Psoas muscle (tissue), 8 donors: ENCODE data around the gene PSMB3. TPM values are rescaled to one million over a fixed set of nuclear protein-coding genes. Genes with fewer than 3 reads are reported as not detected.
"Not testable (repeated sequence)": the region's sequence is repeated elsewhere in the genome, so short reads cannot be mapped to it uniquely, and the experiment has no call there.

ENCODE experiments used
- ATAC-seq, 4 donors: fragments of 200-7000 bp; cut with Tn5 transposase; one replicate each; pipeline ENCODE4 v1.9.1; 2020; ENCODE audit warnings: moderate library complexity in 3 of 4, mild to moderate bottlenecking in 2 of 4
- DNase-seq, 2 donors: peaks; one replicate each; pipeline ENCODE4 v3.0.0-alpha.2; 2020
- H3K27ac ChIP-seq: fragments of 200-600 bp; one replicate; pipeline ENCODE4 v1.8.0; 2022
- H3K27me3 ChIP-seq, 3 donors: fragments of 200-600 bp in 1 of 3; one replicate each; pipeline versions ENCODE4 v1.6.1 to v1.8.0; 2013 to 2022; ENCODE audit warnings: low read length in 2 of 3, mild to moderate bottlenecking in 2 of 3, moderate library complexity in 1 of 3; ENCODE audit not compliant: insufficient read depth in 3 of 3
- H3K36me3 ChIP-seq, 2 donors: fragments of 200-600 bp in 1 of 2; one replicate each; pipeline versions ENCODE4 v1.6.1 to v1.8.0; 2013 to 2022; ENCODE audit warnings: low read depth in 1 of 2, mild to moderate bottlenecking in 1 of 2, moderate library complexity in 1 of 2; ENCODE audit not compliant: insufficient read depth in 1 of 2
- H3K4me1 ChIP-seq: fragments of 200-600 bp; one replicate; pipeline ENCODE4 v1.8.0; 2022
- H3K4me3 ChIP-seq: fragments of 200-600 bp; one replicate; pipeline ENCODE4 v1.8.0; 2022; ENCODE audit warnings: mild to moderate bottlenecking
- H3K9me3 ChIP-seq: fragments of 200-600 bp; one replicate; pipeline ENCODE4 v1.8.0; 2022
- WGBS, 3 donors: extraction: QIAGEN DNeasy Blood & Tissue Kit; methylation state at CpG; one replicate each; pipeline versions ENCODE4 v1.1.6 to v1.1.7; 2013; 5-methylcytosine and 5-hydroxymethylcytosine counted together
- intact Hi-C, 2 donors: fragments of 100-400 bp; cut with DNase I; formaldehyde crosslinking; loops; one replicate each; pipeline versions ENCODE4 v1.11.0 to v1.14.2; 2022
- polyA plus RNA-seq, 3 donors: library from polyadenylated mRNA; stranded (reverse); fragments of 200-250 nt; gene quantifications; one replicate each; pipeline ENCODE4 v1.2.3, GENCODE V29; 2013
- total RNA-seq, 4 donors: library from RNA; stranded (reverse); fragmentation: NEBNext Ultra II Directional in 2 of 4; extraction: Animal tissue kit (Norgen Biotek cat#: 25700) in 2 of 4; gene quantifications; one replicate each; pipeline versions ENCODE4 v1.2.1 to v1.2.4, GENCODE V29; 2021 to 2023
- TF ChIP-seq, protein P1 (sequence below): fragments of 200-600 bp; IDR thresholded peaks from one replicate; pipeline ENCODE4 v1.8.0; 2022; ENCODE audit warnings: antibody characterized with exemption
- donor health status: healthy with polysubstance abuse.
- donor health status: DM: no; HTN: no; CAD: no; lungs with moderate emphysema.
- donor health status: Bipolar disorder and iron deficiency.
- donor health status: healthy.
- donor health status: DM: yes; HTN: yes; CAD: no.
- donor health status: DM: no; HTN: no; CAD: no.
- donor health status: DM: no; HTN: no; CAD: no.
- donor health status: DM: yes; HTN: yes; CAD: no.

Gene PSMB3
- total and polyA plus RNA-seq, 7 donors = 112 to 463 (median 209) TPM

DNA sequence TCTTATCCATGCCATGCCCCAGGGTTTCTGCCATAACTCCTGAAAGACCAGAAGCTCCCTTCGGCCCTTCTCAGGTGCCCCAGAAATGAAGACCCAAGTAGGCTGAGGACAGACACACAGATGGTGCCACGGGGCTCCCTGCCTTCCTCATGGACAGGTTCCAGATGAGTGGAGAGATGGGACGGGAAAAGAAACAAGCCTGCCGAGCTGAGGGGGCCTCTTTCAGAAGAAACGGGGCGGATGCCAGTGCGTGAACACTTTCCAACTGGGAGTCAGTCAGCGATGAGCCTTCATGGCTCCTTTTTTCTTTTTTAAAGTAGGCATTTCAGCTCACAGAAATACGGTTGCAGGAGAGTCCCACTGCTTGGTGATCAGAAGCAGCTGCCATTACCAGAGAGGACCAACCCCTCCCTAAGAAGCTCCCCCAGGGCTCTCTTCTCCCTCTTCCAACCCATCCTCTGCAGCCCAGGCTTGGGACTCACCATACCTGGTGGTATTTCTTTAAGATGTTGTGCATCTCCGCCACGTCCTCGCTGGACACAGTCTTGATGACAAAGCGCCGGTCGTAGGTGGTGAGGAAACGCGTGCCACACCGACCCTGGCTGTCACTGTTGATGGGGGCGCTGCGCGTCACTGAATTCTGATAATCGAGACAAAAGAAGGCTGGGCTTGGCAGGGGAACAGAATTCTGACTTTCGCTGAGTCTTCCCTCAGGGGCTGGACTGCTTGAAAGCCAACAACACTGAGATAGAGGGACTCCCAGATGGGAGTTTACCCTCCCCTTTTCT, 27.6 kb downstream of the PSMB3 start:
- intact Hi-C loops = no loop called here
- no peak overlapping the region for H3K4me3 ChIP-seq
- 85 to 91% (median 85%) methylated on average over 23 of the region's 23 CpGs for WGBS, 3 donors
- no peak overlapping the region for H3K27ac ChIP-seq
- DNase-seq = no peak
- H3K9me3 ChIP-seq = no peaks in the 10 kb centered on the region
- H3K36me3 ChIP-seq = peaks cover 30 to 100% of the 10 kb centered on the region in 2 donors
- no peak for ATAC-seq
- H3K4me1 ChIP-seq = no peaks in the 10 kb centered on the region
- TF ChIP-seq, protein P1, sequence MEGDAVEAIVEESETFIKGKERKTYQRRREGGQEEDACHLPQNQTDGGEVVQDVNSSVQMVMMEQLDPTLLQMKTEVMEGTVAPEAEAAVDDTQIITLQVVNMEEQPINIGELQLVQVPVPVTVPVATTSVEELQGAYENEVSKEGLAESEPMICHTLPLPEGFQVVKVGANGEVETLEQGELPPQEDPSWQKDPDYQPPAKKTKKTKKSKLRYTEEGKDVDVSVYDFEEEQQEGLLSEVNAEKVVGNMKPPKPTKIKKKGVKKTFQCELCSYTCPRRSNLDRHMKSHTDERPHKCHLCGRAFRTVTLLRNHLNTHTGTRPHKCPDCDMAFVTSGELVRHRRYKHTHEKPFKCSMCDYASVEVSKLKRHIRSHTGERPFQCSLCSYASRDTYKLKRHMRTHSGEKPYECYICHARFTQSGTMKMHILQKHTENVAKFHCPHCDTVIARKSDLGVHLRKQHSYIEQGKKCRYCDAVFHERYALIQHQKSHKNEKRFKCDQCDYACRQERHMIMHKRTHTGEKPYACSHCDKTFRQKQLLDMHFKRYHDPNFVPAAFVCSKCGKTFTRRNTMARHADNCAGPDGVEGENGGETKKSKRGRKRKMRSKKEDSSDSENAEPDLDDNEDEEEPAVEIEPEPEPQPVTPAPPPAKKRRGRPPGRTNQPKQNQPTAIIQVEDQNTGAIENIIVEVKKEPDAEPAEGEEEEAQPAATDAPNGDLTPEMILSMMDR = no peak
- no peaks in the 10 kb centered on the region for H3K27me3 ChIP-seq

DNA sequence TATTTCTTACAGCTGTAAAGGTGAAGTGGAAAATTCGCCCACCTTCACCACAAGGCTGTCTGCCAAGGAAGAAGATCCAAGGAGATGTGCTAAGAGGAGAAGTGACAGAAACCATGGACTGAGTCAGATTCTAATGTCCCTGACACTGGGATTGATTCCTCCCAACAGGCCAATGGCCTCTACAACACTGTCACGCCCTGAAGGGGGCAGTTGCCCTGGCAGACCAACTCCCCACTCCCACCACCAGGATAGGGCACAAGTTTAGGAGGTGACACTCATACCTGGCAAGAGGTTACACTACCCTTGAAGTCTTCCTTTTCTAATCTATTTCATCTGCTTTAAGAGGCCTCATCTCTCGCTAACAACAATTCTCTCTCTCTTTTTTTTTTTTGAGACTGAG, 30.7 kb downstream of the PSMB3 start:
- H3K27ac ChIP-seq = no peak overlapping the region
- DNase-seq = no peak
- intact Hi-C loops = no loop called here
- H3K36me3 ChIP-seq = peaks cover 22 to 92% of the 10 kb centered on the region in 2 donors
- no peaks in the 10 kb centered on the region for H3K9me3 ChIP-seq
- WGBS, 3 donors = 92 to 98% (median 94%) methylated on average over 3 of the region's 3 CpGs
- no peaks in the 10 kb centered on the region for H3K27me3 ChIP-seq
- no peak for ATAC-seq
- H3K4me1 ChIP-seq = no peaks in the 10 kb centered on the region
- TF ChIP-seq, protein P1 = no peak
- H3K4me3 ChIP-seq = no peak overlapping the region

DNA sequence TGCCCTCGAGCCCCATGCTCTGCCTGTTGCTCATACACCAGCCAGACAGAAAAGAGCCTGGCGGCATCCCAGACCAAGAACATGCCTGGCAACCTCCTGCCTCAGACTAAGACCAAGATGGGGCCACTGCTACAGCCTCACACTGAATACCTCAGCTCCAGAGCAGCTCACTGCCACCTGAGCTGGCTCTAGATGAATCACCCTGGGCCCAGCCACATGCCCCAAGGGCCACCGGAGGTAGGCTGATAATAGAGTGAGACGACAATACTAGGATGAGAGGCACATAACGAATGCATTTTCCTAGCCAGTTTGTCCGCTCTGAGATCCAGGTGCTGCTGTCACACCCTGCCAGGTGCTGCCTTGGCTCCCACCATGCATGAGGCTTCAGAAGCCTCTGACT, 33.8 kb downstream of the PSMB3 start:
- Histone ChIP-seq H3K4me1 (no peaks in the 10 kb centered on the region), H3K27ac (no peak overlapping the region), H3K4me3 (no peak overlapping the region), H3K9me3 (no peaks in the 10 kb centered on the region), H3K27me3 (no peaks in the 10 kb centered on the region), H3K36me3 (peaks cover 12 to 60% of the 10 kb centered on the region in 2 donors)
- intact Hi-C loops = no loop called here
- TF ChIP-seq, protein P1 = no peak
- 71 to 86% (median 85%) methylated on average over 6 of the region's 6 CpGs for WGBS, 3 donors
- ATAC-seq = no peak
- DNase-seq = no peak

DNA sequence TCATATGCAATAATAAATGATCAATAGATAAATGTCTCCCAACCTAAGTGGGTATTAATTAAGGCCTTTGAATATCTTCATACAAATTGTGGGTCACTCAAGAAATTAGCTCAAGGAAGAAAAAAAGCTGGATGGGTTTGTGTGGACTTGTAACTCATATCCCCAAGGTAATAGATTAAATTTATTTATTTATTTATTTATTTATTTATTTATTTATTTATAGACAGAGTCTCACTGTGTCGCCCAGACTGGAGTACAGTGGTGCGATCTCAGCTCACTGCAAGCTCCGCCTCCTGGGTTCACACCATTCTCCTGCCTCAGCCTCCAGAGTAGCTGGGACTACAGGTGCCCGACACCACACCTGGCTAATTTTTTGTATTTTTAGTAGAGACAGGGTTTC, 35.5 kb downstream of the PSMB3 start:
- ATAC-seq, H3K4me3 ChIP-seq, DNase-seq, H3K9me3 ChIP-seq, H3K4me1 ChIP-seq, H3K27me3 ChIP-seq, intact Hi-C loops, H3K27ac ChIP-seq: not testable (repeated sequence)
- H3K36me3 ChIP-seq = peaks cover 7 to 49% of the 10 kb centered on the region in 2 donors
- 88 to 97% (median 96%) methylated on average over 4 of the region's 4 CpGs for WGBS, 3 donors

DNA sequence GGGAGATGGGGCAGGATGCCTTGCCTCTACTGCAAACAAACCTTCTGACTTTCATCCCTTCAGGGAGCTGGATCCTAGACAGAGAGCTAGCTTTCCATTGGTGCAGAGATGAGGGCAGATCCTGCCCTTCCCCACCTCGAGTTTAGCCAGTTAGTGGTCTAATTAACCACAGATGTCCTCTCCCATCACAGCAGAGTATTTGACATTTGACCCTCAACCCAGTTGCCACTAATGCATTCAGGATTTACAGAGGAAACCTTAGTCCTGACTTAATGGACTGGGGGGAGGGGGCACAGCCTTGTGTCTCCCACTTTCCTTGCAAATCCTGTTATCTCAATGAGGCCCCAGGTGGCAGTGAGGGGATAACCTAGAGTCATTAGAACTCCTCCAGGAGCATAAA, 36.6 kb downstream of the PSMB3 start:
- H3K27me3 ChIP-seq = no peaks in the 10 kb centered on the region
- TF ChIP-seq, protein P1 = no peak
- DNase-seq = no peak
- H3K4me1 ChIP-seq = no peaks in the 10 kb centered on the region
- no peaks in the 10 kb centered on the region for H3K9me3 ChIP-seq
- H3K27ac ChIP-seq = no peak overlapping the region
- 5 to 10% (median 6%) methylated on average over 1 of the region's 1 CpG for WGBS, 3 donors
- H3K4me3 ChIP-seq = no peak overlapping the region
- ATAC-seq = no peak
- intact Hi-C loops = no loop called here
- peaks cover 4 to 45% of the 10 kb centered on the region in 2 donors for H3K36me3 ChIP-seq

DNA sequence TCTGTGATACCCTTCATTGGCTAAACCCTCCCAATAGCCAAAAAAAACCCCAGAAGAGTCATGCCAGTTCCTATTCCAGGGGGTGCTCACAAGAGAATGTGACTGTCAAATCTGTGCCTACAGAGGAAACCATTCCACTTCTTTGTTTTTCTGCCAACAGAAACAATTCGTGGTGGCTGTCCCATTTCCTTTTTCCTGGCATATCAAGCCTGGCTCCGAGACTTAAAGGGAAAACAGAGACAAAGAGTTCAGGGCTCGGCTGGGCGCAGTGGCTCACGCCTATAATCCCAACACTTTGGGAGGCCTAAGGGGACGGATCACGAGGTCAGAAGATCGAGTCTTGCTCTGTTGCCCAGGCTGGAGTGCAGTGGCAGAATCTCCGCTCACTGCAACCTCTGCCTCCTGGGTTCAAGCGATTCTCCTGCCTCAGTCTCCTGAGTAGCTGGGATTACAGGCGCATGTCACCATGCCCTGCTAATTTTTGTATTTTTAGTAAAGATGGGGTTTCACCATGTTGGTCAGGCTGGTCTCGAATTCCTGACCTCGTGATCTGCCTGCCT, 37.7 kb downstream of the PSMB3 start:
- H3K9me3 ChIP-seq, ATAC-seq, H3K4me3 ChIP-seq, H3K27ac ChIP-seq, intact Hi-C loops, DNase-seq, H3K4me1 ChIP-seq, H3K27me3 ChIP-seq: not testable (repeated sequence)
- peaks cover 0 to 42% of the 10 kb centered on the region in 2 donors for H3K36me3 ChIP-seq
- 71 to 76% (median 75%) methylated on average over 13 of the region's 13 CpGs for WGBS, 3 donors
